ENCODE measurements around the gene ATP10A.
A peak's percentile ranks its signal among the peaks of the same experiment; 100 is the strongest.
"Not testable (repeated sequence)": the region's sequence is repeated elsewhere in the genome, so short reads cannot be mapped to it uniquely, and the experiment has no call there.

ATP10A gene

GRCh38 chr15:25790000-25790660 lies 73.0 kb downstream of the ATP10A start:
- DNase-seq (ENCODE audit: low spot score) = no peak

- no peak for DNase-seq (ENCODE audit: low spot score)
These were observed 73.5 kb downstream of the ATP10A start for GRCh38 chr15:25789616-25789999.

- DNase-seq (ENCODE audit: low spot score) = no peak
These were observed 73.9 kb downstream of the ATP10A start for GRCh38 chr15:25789211-25789610.

- peak; percentile 15 for DNase-seq (ENCODE audit: low spot score)
These were observed 75.1 kb downstream of the ATP10A start for GRCh38 chr15:25787855-25788520.

- DNase-seq (ENCODE audit: low spot score) = no peak
These were observed 75.7 kb downstream of the ATP10A start for GRCh38 chr15:25787381-25787780.

GRCh38 chr15:25786040-25786439 lies 77.1 kb downstream of the ATP10A start:
- no peak for DNase-seq (ENCODE audit: low spot score)

GRCh38 chr15:25785641-25786025 lies 77.5 kb downstream of the ATP10A start:
- no peak for DNase-seq (ENCODE audit: low spot score)

- DNase-seq (ENCODE audit: low spot score) = no peak
These were observed 78.1 kb downstream of the ATP10A start for GRCh38 chr15:25784876-25785640.

GRCh38 chr15:25783607-25784540 lies 79.3 kb downstream of the ATP10A start:
- no peak for DNase-seq (ENCODE audit: low spot score)

- no peak for DNase-seq (ENCODE audit: low spot score)
These were observed 80.0 kb downstream of the ATP10A start for GRCh38 chr15:25783134-25783533.

- no peak for DNase-seq (ENCODE audit: low spot score)
These were observed 82.5 kb downstream of the ATP10A start for GRCh38 chr15:25780479-25781255.

- DNase-seq (ENCODE audit: low spot score) = no peak
These were observed 85.0 kb downstream of the ATP10A start for GRCh38 chr15:25778161-25778560.

GRCh38 chr15:25777037-25777436 lies 86.1 kb downstream of the ATP10A start:
- no peak for DNase-seq (ENCODE audit: low spot score)

GRCh38 chr15:25776071-25776746 lies 86.9 kb downstream of the ATP10A start:
- no peak for DNase-seq (ENCODE audit: low spot score)

GRCh38 chr15:25775317-25775912 lies 87.7 kb downstream of the ATP10A start:
- peak; percentile 31 for DNase-seq (ENCODE audit: low spot score)

GRCh38 chr15:25774871-25775270 lies 88.3 kb downstream of the ATP10A start:
- no peak for DNase-seq (ENCODE audit: low spot score)

- DNase-seq (ENCODE audit: low spot score) = no peak
These were observed 89.9 kb downstream of the ATP10A start for GRCh38 chr15:25773248-25773647.

- no peak for DNase-seq (ENCODE audit: low spot score)
These were observed 90.6 kb downstream of the ATP10A start for GRCh38 chr15:25772500-25772899.

- DNase-seq (ENCODE audit: low spot score) = not testable (repeated sequence)
These were observed 91.4 kb downstream of the ATP10A start for GRCh38 chr15:25771736-25772135.

GRCh38 chr15:25771338-25771706 lies 91.8 kb downstream of the ATP10A start:
- DNase-seq (ENCODE audit: low spot score) = no peak
